ENCODE data around the gene LRRC32.

The LRRC32 gene

DNA sequence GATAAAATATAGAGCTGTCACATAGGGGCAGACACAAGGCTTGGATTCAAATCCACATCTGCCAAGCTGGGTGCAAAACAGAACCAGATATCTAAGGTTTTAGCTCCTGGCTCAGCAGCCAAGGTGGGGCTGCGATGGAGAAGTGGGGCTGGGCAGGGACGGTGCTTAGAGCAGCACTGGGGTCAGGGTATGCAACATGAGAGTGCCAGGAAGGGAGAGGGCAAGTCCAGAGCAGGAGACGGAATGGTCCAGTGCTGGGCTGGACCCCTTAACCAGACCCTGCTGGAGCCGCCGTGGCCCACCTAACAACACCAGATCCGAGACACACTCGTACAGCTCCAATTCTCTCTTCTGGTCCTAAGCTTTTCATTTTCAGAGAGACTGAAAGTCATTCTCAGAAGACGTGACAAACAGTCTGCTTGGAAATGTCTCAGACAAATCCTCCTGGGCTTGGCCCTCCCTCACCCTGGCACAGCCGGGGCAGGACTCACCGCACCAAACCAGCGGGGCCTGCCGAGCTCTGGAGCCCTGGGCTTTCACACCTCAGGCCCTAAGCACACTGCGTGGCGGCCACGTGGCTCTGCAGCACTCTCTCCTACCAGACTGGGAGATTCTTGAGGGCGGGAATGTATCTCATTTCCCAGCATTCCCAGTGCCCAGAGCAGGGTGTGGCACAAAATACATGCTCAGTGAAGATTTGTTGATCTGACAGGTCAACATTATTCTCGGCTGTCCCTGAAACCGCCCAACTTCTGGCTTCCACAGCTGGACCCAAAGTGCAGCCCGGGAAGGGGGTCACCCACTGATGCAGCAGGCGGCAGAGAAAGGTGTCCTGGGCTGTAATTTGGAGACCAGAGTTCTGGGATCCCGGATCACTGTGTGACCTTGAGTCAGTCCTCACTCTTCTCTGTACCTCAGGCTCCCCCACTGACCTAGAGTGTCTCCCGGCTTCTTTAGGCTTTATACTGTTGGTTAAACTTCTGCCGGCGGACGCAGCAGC is 11.6 kb downstream of the LRRC32 start:
- no peak for FAIRE-seq
- DNase-seq (ENCODE audit: insufficient read length), result no peak

DNA sequence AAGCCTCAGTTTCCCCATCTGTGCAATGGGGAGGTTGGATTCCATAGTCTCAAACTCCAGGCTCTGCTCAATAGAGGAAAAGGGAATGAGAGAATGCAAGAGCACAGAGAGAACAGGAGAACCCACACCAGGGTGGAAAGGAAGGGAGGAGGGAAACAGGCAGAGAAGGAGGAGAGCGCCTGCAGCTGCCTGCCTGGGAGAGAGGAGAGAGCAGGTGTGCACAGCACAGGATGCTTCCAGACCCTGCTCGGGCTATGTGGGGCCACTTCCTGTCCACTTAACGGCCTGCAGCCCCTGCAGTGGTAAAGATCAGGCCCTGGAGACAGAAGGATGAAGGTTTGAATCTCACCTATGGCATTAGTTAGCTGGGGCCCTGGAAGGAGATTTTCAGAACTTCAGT is 12.3 kb downstream of the LRRC32 start:
- FAIRE-seq (no peak), DNase-seq (ENCODE audit: insufficient read length) (no peak)
- TF ChIP-seq TAF1 (IDR thresholded peaks at IDR 0.05; ENCODE audit: borderline replicate concordance, low read depth, low read length) (no peak), POLR2A (IDR thresholded peaks at IDR 0.05; ENCODE audit: low read depth, low read length) (no peak), POLR2AphosphoS5 (IDR thresholded peaks at IDR 0.05; ENCODE audit: low read depth, low read length) (no peak)

More for the DNA sequence above, 11.6 kb downstream of the LRRC32 start:
- TF ChIP-seq POLR2A (IDR thresholded peaks at IDR 0.05; ENCODE audit: low read depth, low read length), result no peak
- TF ChIP-seq TAF1 (IDR thresholded peaks at IDR 0.05; ENCODE audit: borderline replicate concordance, low read depth, low read length), result no peak
- no peak for TF ChIP-seq POLR2AphosphoS5 (IDR thresholded peaks at IDR 0.05; ENCODE audit: low read depth, low read length)

DNA sequence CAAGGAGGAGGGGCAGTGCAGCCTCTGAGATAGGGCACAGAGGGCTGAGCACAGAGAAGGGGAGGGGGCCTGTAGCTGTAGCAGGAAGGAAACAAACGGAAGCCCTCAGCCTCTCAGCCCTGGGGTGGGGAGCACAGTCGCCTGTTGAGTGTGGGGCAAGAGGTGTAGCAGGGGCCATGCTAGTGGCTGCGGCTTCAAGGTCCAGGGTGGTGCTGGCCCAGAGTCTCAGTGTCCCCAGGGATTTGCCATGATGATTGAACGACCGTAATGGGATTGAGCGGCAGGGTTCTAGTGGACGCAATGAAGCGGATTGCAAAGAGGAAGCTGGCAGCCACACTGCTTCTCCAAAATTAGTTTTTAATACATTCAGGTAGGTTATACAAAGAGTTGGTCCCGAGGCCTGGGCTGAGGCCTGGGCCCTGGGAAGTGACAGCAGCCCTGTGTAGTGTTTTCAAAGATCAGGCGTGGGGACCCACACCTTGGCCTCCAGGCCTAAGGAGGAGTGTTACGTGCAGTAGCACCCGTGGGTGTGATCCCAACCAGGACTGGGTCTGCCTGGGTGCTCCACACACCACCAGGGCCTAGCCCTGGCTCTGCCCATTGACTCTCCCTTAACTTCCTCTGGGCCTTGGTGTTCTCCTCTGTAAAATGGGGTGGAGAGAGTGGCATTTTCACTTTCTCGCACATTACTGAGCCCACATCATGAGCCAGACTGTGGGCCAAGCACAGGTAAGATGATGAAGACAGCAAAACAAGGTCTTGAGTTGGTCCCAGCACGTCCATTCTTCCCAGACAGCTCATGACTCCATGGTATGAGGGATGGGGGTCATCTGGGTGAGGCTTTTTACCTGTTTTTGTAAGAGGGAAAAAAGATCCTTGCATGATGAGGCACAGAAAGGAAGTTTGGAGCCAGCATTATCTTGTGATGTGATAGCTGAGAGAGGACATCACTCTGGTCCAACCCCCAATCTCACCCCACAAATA is 13.1 kb downstream of the LRRC32 start:
- TF ChIP-seq POLR2AphosphoS5 (IDR thresholded peaks at IDR 0.05; ENCODE audit: low read depth, low read length) (no peak), TAF1 (IDR thresholded peaks at IDR 0.05; ENCODE audit: borderline replicate concordance, low read depth, low read length) (no peak), POLR2A (IDR thresholded peaks at IDR 0.05; ENCODE audit: low read depth, low read length) (no peak)
- DNase-seq (ENCODE audit: insufficient read length) (no peak), FAIRE-seq (no peak)

DNA sequence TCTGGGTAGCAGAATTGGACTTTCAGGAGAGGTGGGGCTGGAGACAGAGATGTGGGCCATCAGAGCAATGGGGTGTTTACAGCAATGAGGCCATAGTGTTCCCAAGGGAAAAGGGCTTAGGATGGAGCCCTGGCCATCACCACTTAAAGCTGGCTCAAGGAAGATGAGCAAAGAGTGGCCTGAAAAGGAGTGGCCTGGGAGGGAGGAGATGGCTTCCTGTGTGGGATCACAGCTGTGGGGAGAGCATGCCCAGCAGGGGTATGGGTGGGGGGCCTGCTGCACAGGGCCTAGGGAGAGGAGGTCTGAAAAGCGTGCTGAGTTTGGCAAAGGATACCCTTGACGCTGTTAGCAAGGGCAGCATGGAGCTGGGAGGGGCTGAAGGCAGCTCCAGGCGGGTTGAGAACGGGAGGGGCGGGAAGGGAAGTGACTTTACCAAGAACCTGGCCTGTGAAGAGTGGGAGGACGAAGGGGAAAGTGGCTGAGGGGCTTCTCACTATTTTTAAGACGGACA is 13.9 kb downstream of the LRRC32 start:
- DNase-seq (ENCODE audit: insufficient read length) (no peak), FAIRE-seq (no peak)
- TF ChIP-seq TAF1 (IDR thresholded peaks at IDR 0.05; ENCODE audit: borderline replicate concordance, low read depth, low read length) (no peak), POLR2AphosphoS5 (IDR thresholded peaks at IDR 0.05; ENCODE audit: low read depth, low read length) (no peak), POLR2A (IDR thresholded peaks at IDR 0.05; ENCODE audit: low read depth, low read length) (no peak)

DNA sequence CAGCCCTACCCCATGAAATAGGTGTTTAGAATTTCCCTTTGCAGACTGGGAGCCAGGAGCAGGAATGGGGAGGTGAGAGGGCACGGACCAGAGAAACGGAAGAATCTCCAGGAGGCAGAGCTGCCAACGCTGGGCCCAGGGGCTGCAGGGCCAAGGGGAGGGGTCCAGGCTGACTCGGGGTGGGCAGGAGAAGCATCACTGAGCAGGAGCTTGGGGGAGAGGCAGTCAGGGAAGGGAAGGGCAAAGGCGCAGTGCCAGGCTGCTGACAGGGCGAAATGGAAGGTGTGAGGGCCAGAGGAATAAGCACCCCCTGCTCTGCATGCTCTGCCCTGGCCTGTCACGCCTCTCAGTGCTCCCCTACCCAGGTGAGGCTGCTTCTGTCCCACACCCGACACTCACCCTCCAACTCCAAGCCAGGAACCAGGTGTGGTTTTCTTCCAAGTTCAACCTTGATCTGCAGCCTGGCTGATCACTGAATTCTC is 14.5 kb downstream of the LRRC32 start:
- no peak for TF ChIP-seq POLR2A (IDR thresholded peaks at IDR 0.05; ENCODE audit: low read depth, low read length)
- TF ChIP-seq POLR2AphosphoS5 (IDR thresholded peaks at IDR 0.05; ENCODE audit: low read depth, low read length), result no peak
- no peak for TF ChIP-seq TAF1 (IDR thresholded peaks at IDR 0.05; ENCODE audit: borderline replicate concordance, low read depth, low read length)
- no peak for DNase-seq (ENCODE audit: insufficient read length)
- peak; percentile 58 for FAIRE-seq

DNA sequence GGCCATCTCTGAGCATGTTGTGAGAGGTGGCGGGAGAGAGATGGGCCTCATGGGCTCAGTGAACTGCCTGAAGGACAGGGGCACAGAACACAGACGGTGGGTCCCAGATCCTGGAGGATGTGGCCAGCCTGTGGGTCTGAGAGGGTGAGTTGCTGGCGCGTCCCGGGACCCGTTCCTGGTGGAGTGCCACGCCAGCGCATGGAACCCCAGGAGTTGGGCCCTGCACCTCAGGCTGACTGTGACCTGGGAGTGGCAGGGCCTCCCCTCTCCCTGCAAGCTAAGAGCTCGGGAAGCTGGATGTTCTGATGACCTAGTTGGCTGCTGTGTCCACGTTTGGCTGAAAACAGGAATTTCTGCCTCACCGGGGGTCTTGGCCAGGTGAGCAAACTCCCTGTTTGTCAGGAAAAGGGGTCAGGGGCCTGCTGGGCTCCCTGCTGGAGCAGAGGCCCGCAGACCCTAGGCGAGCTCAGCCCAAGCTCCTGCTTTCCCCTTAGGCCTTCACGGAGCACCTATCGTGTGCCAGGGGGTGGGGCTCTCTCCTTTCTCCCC is 15.0 kb downstream of the LRRC32 start:
- TF ChIP-seq POLR2AphosphoS5 (IDR thresholded peaks at IDR 0.05; ENCODE audit: low read depth, low read length), result no peak
- no peak for TF ChIP-seq TAF1 (IDR thresholded peaks at IDR 0.05; ENCODE audit: borderline replicate concordance, low read depth, low read length)
- TF ChIP-seq POLR2A (IDR thresholded peaks at IDR 0.05; ENCODE audit: low read depth, low read length), result no peak
- FAIRE-seq (no peak), DNase-seq (ENCODE audit: insufficient read length) (no peak)

DNA sequence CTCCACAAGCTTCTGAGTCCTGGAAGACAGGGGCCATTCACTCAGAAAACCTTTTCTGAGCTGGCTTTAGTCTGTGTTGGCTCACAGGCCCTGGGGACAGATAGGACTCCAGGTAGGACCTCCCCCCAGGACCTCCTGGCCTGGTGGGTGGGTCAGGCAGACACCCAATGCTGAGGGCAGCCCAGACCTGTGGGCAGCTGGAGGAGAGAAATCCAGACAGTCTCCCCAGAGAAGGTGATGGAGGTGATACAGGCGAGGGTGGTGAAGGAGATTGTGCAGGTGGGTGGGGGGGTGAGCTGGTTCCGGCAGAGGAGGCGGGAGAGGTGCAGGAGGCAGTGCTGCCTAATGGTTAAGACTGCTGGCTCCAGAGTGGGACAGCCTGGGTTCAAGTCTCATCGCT is 15.6 kb downstream of the LRRC32 start:
- FAIRE-seq, result no peak
- DNase-seq (ENCODE audit: insufficient read length), result no peak
- TF ChIP-seq POLR2A (IDR thresholded peaks at IDR 0.05; ENCODE audit: low read depth, low read length) (no peak), POLR2AphosphoS5 (IDR thresholded peaks at IDR 0.05; ENCODE audit: low read depth, low read length) (no peak), TAF1 (IDR thresholded peaks at IDR 0.05; ENCODE audit: borderline replicate concordance, low read depth, low read length) (no peak)

DNA sequence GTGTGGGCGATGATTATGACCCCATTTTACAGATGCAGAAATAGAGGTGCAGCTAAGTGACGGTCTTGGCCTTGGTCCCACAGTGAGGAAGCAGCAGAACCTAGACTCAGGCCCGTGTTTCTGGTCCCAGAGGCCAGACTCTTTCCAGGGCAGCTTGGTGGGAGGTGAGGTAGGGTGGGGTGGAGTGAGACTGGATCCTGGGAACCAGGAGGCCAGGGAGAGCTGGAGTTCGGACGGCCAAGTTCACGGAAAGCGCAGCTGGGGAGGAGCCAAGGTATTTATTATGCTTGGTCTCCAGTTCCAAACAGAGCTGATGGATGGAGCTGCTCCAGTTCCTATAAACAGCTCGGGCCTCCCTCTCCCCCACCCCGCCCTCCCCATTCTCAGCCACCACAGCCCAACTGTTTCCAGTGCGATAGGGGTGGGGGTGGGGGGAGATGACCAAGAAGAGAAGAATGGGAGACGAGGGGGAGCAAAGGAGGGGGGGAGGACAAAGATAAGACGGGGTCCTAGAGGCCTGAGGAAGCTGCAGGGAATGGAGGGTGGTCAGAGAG is 16.2 kb downstream of the LRRC32 start:
- DNase-seq (ENCODE audit: insufficient read length) (no peak), FAIRE-seq (no peak)
- no peak for TF ChIP-seq POLR2A (IDR thresholded peaks at IDR 0.05; ENCODE audit: low read depth, low read length)
- TF ChIP-seq POLR2AphosphoS5 (IDR thresholded peaks at IDR 0.05; ENCODE audit: low read depth, low read length), result no peak
- no peak for TF ChIP-seq TAF1 (IDR thresholded peaks at IDR 0.05; ENCODE audit: borderline replicate concordance, low read depth, low read length)

DNA sequence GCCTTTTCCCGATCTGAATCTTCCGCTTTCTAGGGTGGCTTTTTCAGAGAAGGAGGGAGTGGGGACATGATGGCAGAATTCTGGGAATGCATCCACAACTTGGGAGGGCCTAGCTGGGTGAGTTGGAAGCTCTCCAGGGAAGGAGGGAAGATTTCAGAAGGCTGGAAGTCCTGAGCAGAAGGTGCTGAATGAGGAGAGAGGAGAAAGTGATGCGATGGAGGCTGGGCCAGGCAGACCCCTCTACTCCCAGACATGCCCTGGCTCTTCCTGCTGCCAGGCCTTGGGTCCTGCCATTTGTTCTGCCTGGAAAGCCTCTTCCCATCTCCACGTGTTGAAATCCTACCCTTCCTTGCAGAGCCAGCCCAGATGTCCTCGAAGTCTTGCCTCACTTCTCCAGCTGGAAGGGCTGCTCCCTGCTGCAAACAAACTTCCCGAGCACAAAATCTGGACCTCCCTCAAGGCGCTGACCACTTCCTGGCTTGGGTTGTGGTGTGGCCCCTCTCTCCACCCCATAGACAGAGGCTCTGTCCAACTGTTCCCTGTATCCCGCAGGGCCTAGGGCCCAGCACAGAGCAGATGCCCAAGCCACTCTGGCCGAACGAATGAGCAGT is 16.8 kb downstream of the LRRC32 start:
- TF ChIP-seq POLR2A (IDR thresholded peaks at IDR 0.05; ENCODE audit: low read depth, low read length) (no peak), TAF1 (IDR thresholded peaks at IDR 0.05; ENCODE audit: borderline replicate concordance, low read depth, low read length) (no peak), POLR2AphosphoS5 (IDR thresholded peaks at IDR 0.05; ENCODE audit: low read depth, low read length) (no peak)
- no peak for DNase-seq (ENCODE audit: insufficient read length)
- FAIRE-seq, result peak; percentile 14
